Lung (tissue), 12 donors: ENCODE results near the gene SCD. TPM values are rescaled to one million over a fixed set of nuclear protein-coding genes. Genes with fewer than 3 reads are reported as not detected.

ENCODE experiments used
- ATAC-seq: fragments of 200-7000 bp; cut with Tn5 transposase; one replicate; pipeline ENCODE4 v1.9.1; 2020; ENCODE audit warnings: moderate number of reproducible peaks; ENCODE audit not compliant: insufficient read depth, low FRiP score
- DNase-seq, 3 donors: peaks; one replicate each; pipeline ENCODE4 v3.0.0-alpha.2; 2013 to 2017
- H3K27ac ChIP-seq, 2 donors: one replicate each; pipeline ENCODE4 v1.5.1; 2013; ENCODE audit warnings: mild to moderate bottlenecking in 2 of 2, moderate library complexity in 2 of 2, control low read depth in 1 of 2, inconsistent platforms in 1 of 2, low read depth in 1 of 2, low read length in 1 of 2
- H3K27me3 ChIP-seq, 3 donors: one replicate each; pipeline ENCODE4 v1.5.1; 2013; ENCODE audit warnings: low read length in 2 of 3; ENCODE audit not compliant: control insufficient read depth in 3 of 3, insufficient read depth in 3 of 3
- H3K36me3 ChIP-seq, 4 donors: one replicate each; pipeline ENCODE4 v1.5.1; 2013; ENCODE audit warnings: low read length in 4 of 4, mild to moderate bottlenecking in 1 of 4, moderate library complexity in 1 of 4; ENCODE audit not compliant: control insufficient read depth in 4 of 4, insufficient read depth in 4 of 4
- H3K4me1 ChIP-seq, 5 donors: one replicate each; pipeline ENCODE4 v1.5.1; 2013; ENCODE audit warnings: low read length in 5 of 5, mild to moderate bottlenecking in 2 of 5, moderate library complexity in 1 of 5; ENCODE audit not compliant: control insufficient read depth in 5 of 5, insufficient read depth in 5 of 5
- H3K4me3 ChIP-seq: one replicate; pipeline ENCODE4 v1.5.1; 2013; ENCODE audit warnings: mild to moderate bottlenecking, control low read depth, moderate library complexity
- H3K9ac ChIP-seq, 2 donors: one replicate each; pipeline ENCODE4 v1.5.1; 2013; ENCODE audit warnings: low read length in 2 of 2, control low read depth in 1 of 2; ENCODE audit not compliant: insufficient read depth in 1 of 2
- H3K9me3 ChIP-seq, 4 donors: one replicate each; pipeline ENCODE4 v1.5.1; 2013; ENCODE audit warnings: low read length in 3 of 4, mild to moderate bottlenecking in 1 of 4, moderate library complexity in 1 of 4; ENCODE audit not compliant: control insufficient read depth in 4 of 4, insufficient read depth in 3 of 4
- WGBS, 2 donors: extraction: QIAGEN DNeasy Blood & Tissue Kit; methylation state at CpG; one replicate each; pipeline ENCODE4 v1.1.7; 2013; 5-methylcytosine and 5-hydroxymethylcytosine counted together
- polyA plus RNA-seq, 2 donors: library from polyadenylated mRNA; stranded (reverse); fragments of 200-250 nt; gene quantifications; one replicate each; pipeline ENCODE4 v1.2.1, GENCODE V29; 2013
- total RNA-seq, 2 donors: library from RNA; depleted of rRNA in 1 of 2; stranded (reverse); fragments of >200 nt in 1 of 2; gene quantifications; one replicate each; pipeline ENCODE4 v1.2.1, GENCODE V29; 2014 to 2021
- TF ChIP-seq, protein P1 (sequence below): IDR thresholded peaks from 2 replicates; pipeline ENCODE4 v1.5.1; 2012; ENCODE audit warnings: mild to moderate bottlenecking; ENCODE audit errors: control extremely low read depth, extremely low read depth
- donor health status: control.
- donor health status: control.
- donor health status: Bipolar disorder and iron deficiency.
- donor health status: healthy.
- donor health status: DM: yes; HTN: yes; CAD: no.

Gene SCD
- total and polyA plus RNA-seq, 4 donors, result 136 to 383 (median 239) TPM

- Histone ChIP-seq H3K4me1 (no peaks in the 10 kb centered on the region), H3K4me3 (no peak overlapping the region), H3K27me3 (peaks cover 0 to 27% (median 12%) of the 10 kb centered on the region in 3 donors), H3K36me3 (no peaks in the 10 kb centered on the region), H3K9me3 (no peaks in the 10 kb centered on the region), H3K27ac (no peak overlapping the region), H3K9ac (no peak overlapping the region)
- ATAC-seq (no peak), DNase-seq (no peak)
- TF ChIP-seq, protein P1, sequence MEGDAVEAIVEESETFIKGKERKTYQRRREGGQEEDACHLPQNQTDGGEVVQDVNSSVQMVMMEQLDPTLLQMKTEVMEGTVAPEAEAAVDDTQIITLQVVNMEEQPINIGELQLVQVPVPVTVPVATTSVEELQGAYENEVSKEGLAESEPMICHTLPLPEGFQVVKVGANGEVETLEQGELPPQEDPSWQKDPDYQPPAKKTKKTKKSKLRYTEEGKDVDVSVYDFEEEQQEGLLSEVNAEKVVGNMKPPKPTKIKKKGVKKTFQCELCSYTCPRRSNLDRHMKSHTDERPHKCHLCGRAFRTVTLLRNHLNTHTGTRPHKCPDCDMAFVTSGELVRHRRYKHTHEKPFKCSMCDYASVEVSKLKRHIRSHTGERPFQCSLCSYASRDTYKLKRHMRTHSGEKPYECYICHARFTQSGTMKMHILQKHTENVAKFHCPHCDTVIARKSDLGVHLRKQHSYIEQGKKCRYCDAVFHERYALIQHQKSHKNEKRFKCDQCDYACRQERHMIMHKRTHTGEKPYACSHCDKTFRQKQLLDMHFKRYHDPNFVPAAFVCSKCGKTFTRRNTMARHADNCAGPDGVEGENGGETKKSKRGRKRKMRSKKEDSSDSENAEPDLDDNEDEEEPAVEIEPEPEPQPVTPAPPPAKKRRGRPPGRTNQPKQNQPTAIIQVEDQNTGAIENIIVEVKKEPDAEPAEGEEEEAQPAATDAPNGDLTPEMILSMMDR, result no peak
- 69 to 79% methylated on average over 4 of the region's 4 CpGs for WGBS, 2 donors
Observed at GRCh38 chr10:100311298-100311697, 35.7 kb upstream of the SCD start.

- H3K36me3 ChIP-seq, result no peaks in the 10 kb centered on the region
- DNase-seq, result no peak
- H3K27me3 ChIP-seq, result peaks cover 0 to 22% (median 12%) of the 10 kb centered on the region in 3 donors
- no peak overlapping the region for H3K9ac ChIP-seq
- no peak overlapping the region for H3K4me3 ChIP-seq
- H3K4me1 ChIP-seq, result no peaks in the 10 kb centered on the region
- 91 to 93% methylated on average over 4 of the region's 4 CpGs for WGBS, 2 donors
- TF ChIP-seq, protein P1, result no peak
- no peak for ATAC-seq
- no peaks in the 10 kb centered on the region for H3K9me3 ChIP-seq
- no peak overlapping the region for H3K27ac ChIP-seq
Observed at GRCh38 chr10:100315615-100316014, 31.4 kb upstream of the SCD start.

- Histone ChIP-seq H3K9ac (no peak overlapping the region), H3K9me3 (no peaks in the 10 kb centered on the region), H3K4me3 (no peak overlapping the region), H3K27me3 (peaks cover 0 to 16% (median 9%) of the 10 kb centered on the region in 3 donors), H3K27ac (no peak overlapping the region), H3K4me1 (no peaks in the 10 kb centered on the region), H3K36me3 (no peaks in the 10 kb centered on the region)
- WGBS, 2 donors, result 88 to 89% methylated on average over 4 of the region's 4 CpGs
- TF ChIP-seq, protein P1, result no peak
- DNase-seq (no peak), ATAC-seq (no peak)
Observed at GRCh38 chr10:100318207-100318606, 28.8 kb upstream of the SCD start.
